ENCODE data around the gene LRRC9. TPM values are rescaled to one million over a fixed set of nuclear protein-coding genes. Genes with fewer than 3 reads are reported as not detected.

LRRC9 gene
- total and polyA plus RNA-seq, 2 of the 13 experiments (the other 11 are each of a cell fraction or from before 2014, with no cell fraction given): 0.08 to 0.18 TPM

GRCh38 chr14:60091550-60092525, 171.9 kb downstream of the LRRC9 start, which contains the start of gene PCNX4 (continued):
- TF ChIP-seq KAT2B (IDR thresholded peaks at IDR 0.05; ENCODE audit: borderline replicate concordance, low read depth, low read length) (no peak), ZNF562 (CRISPR knock-in tag; IDR thresholded peaks at IDR 0.05; ENCODE audit: borderline replicate concordance) (no peak), RELA (CRISPR knock-in tag; IDR thresholded peaks at IDR 0.05) (no peak), PHF5A (CRISPR knock-in tag; IDR thresholded peaks at IDR 0.05; ENCODE audit: low read depth, unreplicated experiment) (no peak), ZNF83 (CRISPR knock-in tag; IDR thresholded peaks at IDR 0.05; ENCODE audit: borderline replicate concordance) (no peak; the same call in 1 of the 2 replicates), ZBTB25 (CRISPR knock-in tag; IDR thresholded peaks at IDR 0.05) (peak; percentile 92), ZFP36 (IDR thresholded peaks at IDR 0.05; ENCODE audit: borderline replicate concordance, low read depth, low read length, partially characterized antibody) (no peak), BCLAF1 (IDR thresholded peaks at IDR 0.05) (no peak), ZNF713 (CRISPR knock-in tag; IDR thresholded peaks at IDR 0.05) (no peak), ZNF615 (CRISPR knock-in tag; IDR thresholded peaks at IDR 0.05; ENCODE audit: borderline replicate concordance) (no peak), JUND (CRISPR knock-in tag; IDR thresholded peaks at IDR 0.05) (peak; percentile 83; the same call in 1 of the 2 replicates), TOE1 (CRISPR knock-in tag; IDR thresholded peaks at IDR 0.05) (no peak), ZBTB3 (CRISPR knock-in tag; IDR thresholded peaks at IDR 0.05; ENCODE audit: borderline replicate concordance, low read depth) (peak; percentile 48; the same call in 1 of the 2 replicates), ZNF607 (CRISPR knock-in tag; IDR thresholded peaks at IDR 0.05; ENCODE audit: borderline replicate concordance) (peak; percentile 98), HOMEZ (CRISPR knock-in tag; IDR thresholded peaks at IDR 0.05; ENCODE audit: low read depth) (peak; percentile 73), PCBP1 (IDR thresholded peaks at IDR 0.05; ENCODE audit: borderline replicate concordance, low read depth, low read length) (no peak), PATZ1 (CRISPR knock-in tag; IDR thresholded peaks at IDR 0.05) (no peak; the same call in 1 of the 2 replicates), ZNF530 (CRISPR knock-in tag; IDR thresholded peaks at IDR 0.05; ENCODE audit: low read depth) (no peak), ZNF773 (CRISPR knock-in tag; IDR thresholded peaks at IDR 0.05; ENCODE audit: borderline replicate concordance) (no peak; the same call in 1 of the 2 replicates), XBP1 (CRISPR knock-in tag; IDR thresholded peaks at IDR 0.05) (peak; percentile 49; the same call in 1 of the 2 replicates), ZNF775 (CRISPR knock-in tag; IDR thresholded peaks at IDR 0.05; ENCODE audit: borderline replicate concordance) (peak; percentile 92)

All from HepG2 (cell line).